HCT116 (cell line): ENCODE results near the gene ACSL6. TPM values are rescaled to one million over a fixed set of nuclear protein-coding genes. Genes with fewer than 3 reads are reported as not detected.

Experiments
- ATAC-seq: fragments of 200-7000 bp; cut with Tn5 transposase; 2 replicates; pipeline ENCODE4 v1.9.1; 2020; ENCODE audit warnings: mild to moderate bottlenecking, moderate library complexity
- BruUV-seq: library from RNA; stranded (reverse); fragments of 400-500 nt; replicated peaks from 2 replicates; lab custom pipeline; 2021; lab: Mats Ljungman, UMichigan
- CTCF ChIA-PET: fragments of 300-600 bp; sonication (Branson Sonifier 250); formaldehyde crosslinking; loops from one replicate; lab custom pipeline; 2021; ENCODE audit warnings: antibody characterized with exemption; lab: Charles Lee
- POLR2A ChIA-PET: fragments of 300-600, 350-600 bp; sonication (Branson Sonifier 250); formaldehyde crosslinking; loops from one replicate; lab custom pipeline; 2021; ENCODE audit warnings: antibody characterized with exemption; lab: Charles Lee
- RAD21 ChIA-PET, 2 experiments: fragments of 300-600 bp; sonication (Branson Sonifier 250); formaldehyde crosslinking; loops; one replicate each; lab custom pipeline; 2023; ENCODE audit warnings: low total read pairs in 2 of 2; ENCODE audit not compliant: uncharacterized antibody in 2 of 2, unreplicated experiment in 2 of 2, low non-redundant PET in 1 of 2; lab: Charles Lee
- DNase-seq: peaks from one replicate; pipeline ENCODE4 v3.0.0-alpha.2; 2010; ENCODE audit warnings: low read depth, low spot score
- H2AFZ ChIP-seq: fragments of 200-600 bp; shearing (Covaris generic), sonication (generic); 2 replicates; pipeline ENCODE4 v1.6.1; 2017; ENCODE audit warnings: low read depth, mixed run types, mixed read lengths, antibody characterized with exemption, low read length; ENCODE audit not compliant: poor library complexity, severe bottlenecking
- H3K27ac ChIP-seq: 2 replicates; pipeline ENCODE4 v1.5.1; 2012; ENCODE audit warnings: low read depth, low read length
- H3K27me3 ChIP-seq: fragments of 200-600 bp; sonication (generic); 2 replicates; pipeline ENCODE4 v1.6.1; 2016; ENCODE audit warnings: mixed run types, low read length, mixed read lengths; ENCODE audit not compliant: insufficient read depth
- H3K36me3 ChIP-seq, 2 experiments: fragments of 200-500 bp in 1 of 2; fragments of 200-600 bp in 1 of 2; sonication (Bioruptor generic) in 1 of 2; sonication (generic) in 1 of 2; 2 replicates each; pipeline versions ENCODE4 v1.5.1 to v1.6.1; 2014 to 2016; ENCODE audit warnings: low read length in 2 of 2, inconsistent platforms in 1 of 2, mixed read lengths in 1 of 2, mixed run types in 1 of 2; ENCODE audit not compliant: insufficient read depth in 2 of 2, control insufficient read depth in 1 of 2
- H3K4me1 ChIP-seq, 2 experiments: fragments of 200-600 bp in 1 of 2; sonication (generic) in 1 of 2; 2 replicates each; pipeline versions ENCODE4 v1.5.1 to v1.6.1; 2012 to 2017; ENCODE audit warnings: low read length in 2 of 2, inconsistent platforms in 1 of 2, mild to moderate bottlenecking in 1 of 2, mixed read lengths in 1 of 2, mixed run types in 1 of 2, moderate library complexity in 1 of 2; ENCODE audit not compliant: insufficient read depth in 2 of 2, control insufficient read depth in 1 of 2
- H3K4me2 ChIP-seq: fragments of 200-600 bp; sonication (generic); 2 replicates; pipeline ENCODE4 v1.6.1; 2017; ENCODE audit warnings: mixed run types, low read length, mixed read lengths
- H3K4me3 ChIP-seq, 2 experiments: fragments of 200-600 bp in 1 of 2; sonication (generic) in 1 of 2; replicated peaks in 1 of 2; 2 replicates each; pipeline ENCODE4 v1.5.1; 2011 to 2016; ENCODE audit warnings: low read length in 2 of 2, control low read depth in 1 of 2, low read depth in 1 of 2, mild to moderate bottlenecking in 1 of 2, mixed read lengths in 1 of 2, mixed run types in 1 of 2
- H3K79me2 ChIP-seq: fragments of 200-600 bp; sonication (generic); 2 replicates; pipeline ENCODE4 v1.6.1; 2017; ENCODE audit warnings: mild to moderate bottlenecking, mixed run types, low read length, moderate library complexity, mixed read lengths; ENCODE audit not compliant: insufficient read depth
- H3K9ac ChIP-seq: fragments of 200-600 bp; sonication (generic); 2 replicates; pipeline ENCODE4 v1.6.1; 2016; ENCODE audit warnings: low read length, mixed read lengths
- H3K9me2 ChIP-seq: fragments of 200-600 bp; sonication (generic), shearing (Covaris generic); 2 replicates; pipeline ENCODE4 v1.6.1; 2017; ENCODE audit warnings: mixed run types, mild to moderate bottlenecking, moderate library complexity; ENCODE audit not compliant: insufficient read depth
- H3K9me3 ChIP-seq, 2 experiments: fragments of 200-500 bp in 1 of 2; fragments of 200-600 bp in 1 of 2; sonication (Bioruptor generic) in 1 of 2; sonication (generic) in 1 of 2; 2 replicates each; pipeline ENCODE4 v1.6.1; 2014 to 2017; ENCODE audit warnings: low read length in 2 of 2, mixed read lengths in 2 of 2, inconsistent platforms in 1 of 2, low read depth in 1 of 2, mild to moderate bottlenecking in 1 of 2, mixed run types in 1 of 2, moderate library complexity in 1 of 2; ENCODE audit not compliant: control insufficient read depth in 1 of 2, insufficient read depth in 1 of 2
- H4K20me1 ChIP-seq: fragments of 200-600 bp; sonication (generic), shearing (Covaris generic); 2 replicates; pipeline ENCODE4 v1.6.1; 2017; ENCODE audit warnings: mixed run types, mild to moderate bottlenecking, moderate library complexity; ENCODE audit not compliant: insufficient read depth
- CEBPB ChIP-seq: IDR thresholded peaks from 2 replicates; pipeline ENCODE4 v1.6.1; 2012; ENCODE audit warnings: low read depth
- CTCF ChIP-seq, 3 experiments: fragments of 200-600 bp in 1 of 3; sonication (generic) in 1 of 3; IDR thresholded peaks in 2 of 3; conservative IDR thresholded peaks in 1 of 3; 2 replicates each; pipeline ENCODE4 v1.5.1; 2012 to 2017; ENCODE audit warnings: low read depth in 2 of 3, low read length in 2 of 3, antibody characterized with exemption in 1 of 3, borderline replicate concordance in 1 of 3, control low read depth in 1 of 3, mild to moderate bottlenecking in 1 of 3, mixed read lengths in 1 of 3, mixed run types in 1 of 3, moderate library complexity in 1 of 3; ENCODE audit not compliant: insufficient read depth in 1 of 3
- EGR1 ChIP-seq: IDR thresholded peaks from 2 replicates; pipeline ENCODE4 v1.6.1; 2012; ENCODE audit warnings: low read depth
- EZH2 ChIP-seq: fragments of 200-600 bp; sonication (generic); IDR thresholded peaks from 2 replicates; pipeline ENCODE4 v1.6.1; 2017; ENCODE audit warnings: antibody characterized with exemption, mixed run types
- EZH2phosphoT487 ChIP-seq: fragments of 200-600 bp; IDR thresholded peaks from 2 replicates; pipeline ENCODE4 v1.6.1; 2018; ENCODE audit warnings: antibody characterized with exemption, borderline replicate concordance
- FOSL1 ChIP-seq: IDR thresholded peaks from 2 replicates; pipeline ENCODE4 v1.6.1; 2012; ENCODE audit warnings: low read depth
- JUND ChIP-seq: IDR thresholded peaks from 2 replicates; pipeline ENCODE4 v1.6.1; 2012
- POLR2A ChIP-seq: IDR thresholded peaks from 2 replicates; pipeline ENCODE4 v1.7.0; 2011; ENCODE audit warnings: borderline replicate concordance; ENCODE audit not compliant: insufficient read depth, insufficient read length; ENCODE audit errors: extremely low read depth
- POLR2AphosphoS5 ChIP-seq: IDR thresholded peaks from 2 replicates; pipeline ENCODE4 v1.6.1; 2011; ENCODE audit warnings: mild to moderate bottlenecking, low read depth, low read length, moderate library complexity
- RAD21 ChIP-seq: IDR thresholded peaks from 2 replicates; pipeline ENCODE4 v1.6.1; 2012; ENCODE audit warnings: low read depth, mild to moderate bottlenecking
- SIN3A ChIP-seq: IDR thresholded peaks from 2 replicates; pipeline ENCODE4 v1.6.1; 2012; ENCODE audit warnings: low read depth
- SP1 ChIP-seq: IDR thresholded peaks from 2 replicates; pipeline ENCODE4 v1.6.1; 2012; ENCODE audit warnings: low read depth
- SRF ChIP-seq: IDR thresholded peaks from 2 replicates; pipeline ENCODE4 v1.6.1; 2012; ENCODE audit warnings: low read depth
- intact Hi-C: fragments of 100-400 bp; cut with micrococcal nuclease; formaldehyde crosslinking; loops from 2 replicates; pipeline ENCODE4 v1.10.0; 2022
- total RNA-seq: library from RNA; stranded (reverse); gene quantifications from one replicate; pipeline ENCODE4 v1.2.1, GENCODE V29; 2021; ENCODE audit not compliant: unreplicated experiment
- TF ChIP-seq, protein P1 (sequence below): IDR thresholded peaks from 2 replicates; pipeline ENCODE4 v1.6.1; 2012; ENCODE audit warnings: low read depth
- TF ChIP-seq, protein P2 (sequence below): IDR thresholded peaks from 2 replicates; pipeline ENCODE4 v1.6.1; 2012

ACSL6 gene
- total RNA-seq, 1 experiment from 2014 or later, result 2.3 TPM

- Histone ChIP-seq H3K9me3 (no peaks in the 10 kb centered on the region), H3K9ac (no peak overlapping the region), H3K36me3 (no peaks in the 10 kb centered on the region), H4K20me1 (no peaks in the 10 kb centered on the region), H3K27ac (no peak overlapping the region), H3K4me2 (no peak overlapping the region), H3K4me1 (peaks cover 8 to 15% of the 10 kb centered on the region in 2 experiments; a peak in 3 of 4 replicates), H3K9me2 (no peaks in the 10 kb centered on the region), H3K27me3 (no peaks in the 10 kb centered on the region), H3K4me3 (no peak overlapping the region), H2AFZ (no peak overlapping the region), H3K79me2 (no peaks in the 10 kb centered on the region)
- DNase-seq, result no peak
- intact Hi-C loops, result no loop called here
- RAD21 ChIA-PET, result no interaction called here
- BruUV-seq, result no TSS peak
- ATAC-seq, result no peak
- CTCF ChIA-PET, result interaction anchor here (1.4 to 1.5 kb wide), 2 partner anchors 193 to 414 kb away, joined by 4 to 5 read pairs; no protein-coding TSS in a partner anchor
- TF ChIP-seq SIN3A, result no peak
- no peak for TF ChIP-seq CEBPB
- TF ChIP-seq FOSL1, result no peak
- TF ChIP-seq SP1, result no peak
- TF ChIP-seq, protein P1, sequence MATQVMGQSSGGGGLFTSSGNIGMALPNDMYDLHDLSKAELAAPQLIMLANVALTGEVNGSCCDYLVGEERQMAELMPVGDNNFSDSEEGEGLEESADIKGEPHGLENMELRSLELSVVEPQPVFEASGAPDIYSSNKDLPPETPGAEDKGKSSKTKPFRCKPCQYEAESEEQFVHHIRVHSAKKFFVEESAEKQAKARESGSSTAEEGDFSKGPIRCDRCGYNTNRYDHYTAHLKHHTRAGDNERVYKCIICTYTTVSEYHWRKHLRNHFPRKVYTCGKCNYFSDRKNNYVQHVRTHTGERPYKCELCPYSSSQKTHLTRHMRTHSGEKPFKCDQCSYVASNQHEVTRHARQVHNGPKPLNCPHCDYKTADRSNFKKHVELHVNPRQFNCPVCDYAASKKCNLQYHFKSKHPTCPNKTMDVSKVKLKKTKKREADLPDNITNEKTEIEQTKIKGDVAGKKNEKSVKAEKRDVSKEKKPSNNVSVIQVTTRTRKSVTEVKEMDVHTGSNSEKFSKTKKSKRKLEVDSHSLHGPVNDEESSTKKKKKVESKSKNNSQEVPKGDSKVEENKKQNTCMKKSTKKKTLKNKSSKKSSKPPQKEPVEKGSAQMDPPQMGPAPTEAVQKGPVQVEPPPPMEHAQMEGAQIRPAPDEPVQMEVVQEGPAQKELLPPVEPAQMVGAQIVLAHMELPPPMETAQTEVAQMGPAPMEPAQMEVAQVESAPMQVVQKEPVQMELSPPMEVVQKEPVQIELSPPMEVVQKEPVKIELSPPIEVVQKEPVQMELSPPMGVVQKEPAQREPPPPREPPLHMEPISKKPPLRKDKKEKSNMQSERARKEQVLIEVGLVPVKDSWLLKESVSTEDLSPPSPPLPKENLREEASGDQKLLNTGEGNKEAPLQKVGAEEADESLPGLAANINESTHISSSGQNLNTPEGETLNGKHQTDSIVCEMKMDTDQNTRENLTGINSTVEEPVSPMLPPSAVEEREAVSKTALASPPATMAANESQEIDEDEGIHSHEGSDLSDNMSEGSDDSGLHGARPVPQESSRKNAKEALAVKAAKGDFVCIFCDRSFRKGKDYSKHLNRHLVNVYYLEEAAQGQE, result no peak
- no peak for TF ChIP-seq POLR2AphosphoS5
- TF ChIP-seq RAD21, result no peak
- no peak for TF ChIP-seq EZH2
- TF ChIP-seq EGR1, result no peak
- no peak for TF ChIP-seq EZH2phosphoT487
- TF ChIP-seq JUND, result no peak
- TF ChIP-seq, protein P2, sequence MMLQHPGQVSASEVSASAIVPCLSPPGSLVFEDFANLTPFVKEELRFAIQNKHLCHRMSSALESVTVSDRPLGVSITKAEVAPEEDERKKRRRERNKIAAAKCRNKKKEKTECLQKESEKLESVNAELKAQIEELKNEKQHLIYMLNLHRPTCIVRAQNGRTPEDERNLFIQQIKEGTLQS, result no peak
- no peak for TF ChIP-seq CTCF (IDR thresholded peaks at IDR 0.05 in 2 of 3, conservative IDR thresholded peaks at IDR 0.05 in 1 of 3; ENCODE audit: borderline replicate concordance in 1 of 3, insufficient read depth in 1 of 3, low read depth in 2 of 3, low read length in 2 of 3)
- no peak for TF ChIP-seq POLR2A
- TF ChIP-seq SRF, result no peak
- POLR2A ChIA-PET, result no interaction called here
These were observed 8.2 kb downstream of the ACSL6 start for GRCh38 chr5:132003170-132003744.
